Stimulated activated CD4-positive, alpha-beta T cell treated with anti-CD3 and anti-CD28 coated beads, Interleukin-15, amount 100 ng/mL, for 24 hours (primary cell): ENCODE data around the gene RHO.
"Not testable (repeated sequence)": the region's sequence is repeated elsewhere in the genome, so short reads cannot be mapped to it uniquely, and the experiment has no call there.

Experiments used
- DNase-seq: peaks from one replicate; pipeline ENCODE4 v3.0.0-alpha.2; 2020

The RHO gene

GRCh38 chr3:129500334-129500658 lies 28.1 kb upstream of the RHO start:
- no peak for DNase-seq

DNA sequence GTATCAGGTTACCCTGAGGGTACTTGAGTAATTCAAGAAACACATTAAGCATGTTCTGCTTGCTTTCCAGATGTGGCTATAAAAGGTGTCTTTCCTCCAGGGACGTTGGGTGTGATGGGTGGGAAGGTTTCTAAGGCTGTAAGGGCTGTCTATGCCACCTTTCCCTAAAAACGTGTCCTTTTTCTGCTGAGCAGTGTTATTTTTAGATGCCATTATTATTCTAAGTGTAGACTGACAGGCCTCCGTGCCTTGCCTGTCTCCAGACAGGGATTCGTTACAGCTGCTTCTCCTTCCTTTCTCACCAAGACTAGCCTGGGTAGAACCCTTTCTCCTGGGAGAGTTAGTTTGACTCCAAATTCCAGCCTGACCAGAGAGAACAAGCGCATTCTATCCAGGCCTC lies 26.8 kb upstream of the RHO start:
- no peak for DNase-seq

GRCh38 chr3:129502641-129503408 lies 25.6 kb upstream of the RHO start:
- DNase-seq: no peak

GRCh38 chr3:129503471-129504291 lies 24.8 kb upstream of the RHO start:
- no peak for DNase-seq

- DNase-seq: no peak
These were observed 23.9 kb upstream of the RHO start for GRCh38 chr3:129504471-129505100.

DNA sequence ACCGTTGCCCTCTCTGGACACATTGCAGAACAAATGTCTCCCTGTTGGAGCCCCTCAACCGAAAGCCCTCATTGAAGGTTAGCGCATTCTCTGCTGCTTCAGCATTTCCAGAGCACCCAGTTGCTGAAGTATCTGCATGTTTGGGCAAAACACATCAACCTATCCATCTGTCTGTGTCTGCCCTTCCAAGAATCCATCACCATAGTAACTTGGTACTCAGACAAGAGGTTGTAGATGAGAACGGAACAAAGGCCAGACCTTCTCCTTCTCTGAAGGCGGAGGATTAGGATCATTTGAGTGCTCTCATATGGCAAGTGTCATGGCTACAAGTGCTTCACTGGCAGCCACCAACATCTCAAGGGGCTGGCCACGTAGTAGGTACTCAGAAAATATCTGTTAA lies 23.1 kb upstream of the RHO start:
- no peak for DNase-seq

DNA sequence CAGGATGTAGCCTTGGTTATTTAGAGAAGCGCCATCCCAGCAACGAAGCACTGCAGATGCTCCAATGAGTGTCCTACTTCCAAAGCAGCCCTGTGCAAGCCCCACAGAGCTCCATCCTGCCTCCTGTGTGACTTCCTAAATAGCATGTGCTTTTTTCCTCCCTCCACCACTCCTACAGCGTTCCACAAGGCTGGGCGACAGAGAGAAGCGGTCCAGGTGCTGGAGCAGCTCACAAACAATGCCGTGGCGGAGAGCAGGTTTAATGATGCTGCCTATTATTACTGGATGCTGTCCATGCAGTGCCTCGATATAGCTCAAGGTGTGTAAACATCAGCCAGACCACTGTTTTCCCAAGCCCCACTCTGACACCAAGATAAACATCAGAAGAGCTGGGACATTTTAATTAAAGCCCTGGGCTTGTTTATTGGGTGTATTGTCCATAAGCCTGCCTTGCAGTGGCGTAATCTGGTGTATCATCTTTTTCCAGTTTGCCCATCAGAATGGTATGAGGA lies 22.2 kb upstream of the RHO start:
- DNase-seq: no peak

DNA sequence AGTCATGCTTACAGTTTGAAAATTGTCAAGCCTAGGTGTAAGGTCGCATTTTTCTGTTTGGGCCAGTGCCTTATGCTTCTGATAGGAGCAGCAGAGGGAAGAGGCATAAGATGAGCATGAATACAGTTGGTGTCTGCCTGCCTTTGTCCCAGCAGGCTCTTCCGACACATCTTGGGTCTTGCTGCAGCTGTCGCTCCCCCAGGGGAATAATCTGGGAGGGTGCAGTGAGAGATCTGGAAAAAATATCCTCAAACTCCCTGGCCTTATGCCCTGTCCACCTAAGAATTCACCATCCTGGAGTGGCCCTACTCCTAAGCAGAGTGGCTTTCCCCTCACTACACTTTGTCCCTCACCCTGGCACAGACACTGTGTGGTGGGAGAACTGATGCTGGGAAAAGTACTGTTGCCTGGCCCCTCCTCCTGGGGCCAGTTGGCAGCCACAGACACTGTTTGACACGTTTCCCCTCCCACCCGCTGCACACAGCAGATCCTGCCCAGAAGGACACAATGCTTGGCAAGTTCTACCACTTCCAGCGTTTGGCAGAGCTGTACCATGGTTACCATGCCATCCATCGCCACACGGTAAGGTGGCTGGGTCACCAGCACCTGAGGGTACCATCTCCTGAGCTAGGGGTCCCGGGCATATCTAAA lies 21.1 kb upstream of the RHO start:
- DNase-seq: no peak

DNA sequence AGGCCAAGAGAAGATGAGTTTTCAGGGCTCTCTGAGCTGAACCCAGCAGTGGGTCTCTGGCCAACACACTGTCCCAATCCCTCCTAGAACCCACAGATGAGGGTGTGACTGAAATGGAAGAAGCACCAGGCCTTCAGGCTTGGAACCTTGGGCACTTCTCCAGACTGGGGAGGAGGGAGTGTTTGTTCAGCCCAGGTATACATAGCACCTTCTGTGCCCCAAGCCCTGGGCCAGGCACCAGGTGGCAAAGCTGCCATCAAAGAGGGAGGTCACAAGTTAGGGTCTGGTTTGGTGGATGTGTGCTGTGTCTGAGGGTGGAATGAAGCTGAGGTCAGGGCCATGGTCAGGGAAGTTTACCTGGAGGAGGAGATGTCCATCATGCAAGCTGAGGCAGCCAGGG lies 15.8 kb upstream of the RHO start:
- DNase-seq: no peak

- no peak for DNase-seq
These were observed 14.7 kb upstream of the RHO start for GRCh38 chr3:129513705-129514104.

DNA sequence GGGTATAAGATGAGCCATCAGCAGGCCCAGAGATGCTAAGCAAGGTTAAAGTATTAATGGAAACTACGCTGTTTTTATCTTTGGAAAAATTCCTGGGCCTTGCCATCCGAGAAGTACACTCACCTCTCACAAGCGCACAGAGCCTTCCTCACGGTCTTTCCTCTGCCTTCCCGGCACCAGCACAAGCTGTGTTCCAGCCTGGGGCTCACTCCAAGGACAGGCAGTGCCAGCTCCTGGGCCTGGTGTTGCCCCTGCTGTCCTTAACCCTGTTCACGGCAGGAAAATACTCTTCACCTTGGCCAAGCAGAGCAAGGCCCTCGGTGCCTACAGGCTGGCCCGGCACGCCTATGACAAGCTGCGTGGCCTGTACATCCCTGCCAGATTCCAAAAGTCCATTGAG lies 14.3 kb upstream of the RHO start:
- DNase-seq: no peak

DNA sequence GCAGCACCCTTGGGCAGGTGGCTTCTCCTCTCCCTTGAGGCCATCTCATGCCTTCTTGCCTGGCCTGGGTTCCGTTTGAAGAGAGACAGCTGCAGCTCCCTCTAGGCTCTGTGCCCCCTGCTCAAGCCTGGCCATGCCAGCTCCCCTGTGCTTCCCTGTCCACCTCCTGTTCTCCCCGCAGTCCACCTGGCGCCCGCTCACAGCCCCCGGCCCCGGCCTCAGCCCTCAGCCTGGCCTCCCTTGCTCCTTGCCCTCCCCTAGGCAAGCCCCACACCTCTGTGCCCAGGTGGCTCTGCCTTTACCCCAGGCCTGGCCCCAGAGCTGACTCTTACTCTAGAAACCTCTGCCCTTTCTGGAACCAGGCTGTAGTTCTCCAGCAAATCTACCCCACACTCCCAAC lies 13.9 kb upstream of the RHO start:
- no peak for DNase-seq

DNA sequence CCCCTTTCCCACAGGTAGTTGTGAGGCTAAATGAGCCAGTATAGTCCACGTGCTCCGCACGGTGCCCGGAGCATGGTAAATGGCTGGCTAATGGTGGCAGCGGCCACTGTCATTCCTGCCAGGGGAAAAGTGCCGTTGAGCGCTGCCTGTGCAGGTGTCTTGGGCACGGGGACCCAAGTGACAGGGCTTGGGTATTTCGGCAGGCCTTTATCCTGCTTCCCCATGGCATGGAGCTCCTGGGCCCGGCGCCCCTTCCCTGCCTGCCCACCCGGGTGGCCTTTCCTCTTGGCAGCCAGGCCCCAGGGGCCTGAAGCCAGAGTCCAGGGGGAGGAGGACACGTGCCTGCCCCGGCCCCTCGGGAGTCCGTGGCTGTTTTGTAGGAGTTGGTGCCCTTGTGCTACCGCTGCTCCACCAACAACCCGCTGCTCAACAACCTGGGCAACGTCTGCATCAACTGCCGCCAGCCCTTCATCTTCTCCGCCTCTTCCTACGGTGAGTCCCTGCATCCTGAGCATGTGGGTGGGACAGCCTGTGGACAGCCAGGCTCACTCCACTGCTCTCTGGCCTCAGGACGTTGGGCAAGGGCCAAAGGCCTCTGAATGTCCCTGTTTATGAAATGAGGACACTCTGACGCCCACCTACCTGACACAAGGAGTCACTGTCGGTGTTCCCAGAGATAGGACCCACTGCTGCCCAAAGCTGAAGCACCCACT lies 13.2 kb upstream of the RHO start:
- not testable (repeated sequence) for DNase-seq

- not testable (repeated sequence) for DNase-seq
These were observed 12.5 kb upstream of the RHO start for GRCh38 chr3:129515821-129516432.

DNA sequence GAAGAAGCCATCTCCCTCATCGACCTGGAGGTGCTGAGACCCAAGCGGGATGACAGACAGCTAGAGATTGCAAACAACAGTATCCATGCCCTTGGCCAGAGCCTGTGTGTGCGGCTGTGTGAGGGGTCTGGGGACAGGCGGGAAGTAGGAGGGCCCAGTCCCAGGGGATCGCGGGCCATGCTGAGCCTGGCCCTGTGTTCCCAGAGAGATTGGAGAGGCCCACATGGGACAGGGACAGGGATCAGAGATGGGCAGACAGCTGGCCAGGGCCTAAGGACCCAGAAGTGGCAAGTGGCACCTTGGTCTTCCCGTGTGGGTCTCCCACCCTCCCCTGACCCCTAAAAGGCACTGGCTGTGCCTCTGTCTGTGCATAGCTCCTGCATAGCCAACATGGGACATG lies 10.9 kb upstream of the RHO start:
- no peak for DNase-seq

GRCh38 chr3:129518038-129518561 lies 10.3 kb upstream of the RHO start:
- no peak for DNase-seq

- DNase-seq: no peak
These were observed 9.9 kb upstream of the RHO start for GRCh38 chr3:129518581-129518980.

GRCh38 chr3:129519449-129519848 lies 9.0 kb upstream of the RHO start:
- no peak for DNase-seq

DNA sequence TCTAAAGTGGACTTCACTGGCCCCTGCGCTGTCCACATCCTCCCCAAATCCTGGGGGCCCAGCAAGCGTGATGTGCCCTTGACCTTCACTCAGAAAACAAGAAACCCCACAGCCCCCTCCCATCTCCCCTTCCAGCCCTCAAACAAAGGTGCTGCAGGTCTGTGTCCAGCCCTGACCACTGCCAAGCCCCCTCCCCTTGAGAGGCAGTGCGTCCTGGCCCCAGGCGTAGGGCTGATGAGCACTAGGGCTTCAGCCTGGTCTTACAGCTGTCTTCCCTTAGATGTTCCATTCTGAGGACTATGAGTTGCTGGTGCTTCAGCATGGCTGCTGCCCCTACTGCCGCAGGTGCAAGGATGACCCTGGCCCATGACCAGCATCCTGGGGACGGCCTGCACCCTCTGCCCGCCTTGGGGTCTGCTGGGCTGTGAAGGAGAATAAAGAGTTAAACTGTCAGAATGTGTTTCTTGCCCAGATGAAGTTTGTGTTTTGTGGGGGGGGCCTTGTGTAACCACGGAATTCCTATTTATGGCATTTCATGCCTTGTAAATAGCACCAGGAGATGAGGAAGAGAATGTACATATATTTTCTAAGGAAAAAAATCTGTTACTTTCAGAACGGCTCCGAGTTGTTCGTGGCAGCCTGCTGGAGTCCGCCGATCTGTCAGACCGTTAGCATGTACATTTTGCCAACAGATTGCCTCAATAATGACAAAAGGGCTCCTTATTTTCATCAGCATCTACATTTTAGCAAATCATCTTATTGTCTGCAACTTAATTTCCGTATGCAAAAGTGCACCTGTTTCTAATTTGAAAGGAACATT lies 8.3 kb upstream of the RHO start:
- no peak for DNase-seq

DNA sequence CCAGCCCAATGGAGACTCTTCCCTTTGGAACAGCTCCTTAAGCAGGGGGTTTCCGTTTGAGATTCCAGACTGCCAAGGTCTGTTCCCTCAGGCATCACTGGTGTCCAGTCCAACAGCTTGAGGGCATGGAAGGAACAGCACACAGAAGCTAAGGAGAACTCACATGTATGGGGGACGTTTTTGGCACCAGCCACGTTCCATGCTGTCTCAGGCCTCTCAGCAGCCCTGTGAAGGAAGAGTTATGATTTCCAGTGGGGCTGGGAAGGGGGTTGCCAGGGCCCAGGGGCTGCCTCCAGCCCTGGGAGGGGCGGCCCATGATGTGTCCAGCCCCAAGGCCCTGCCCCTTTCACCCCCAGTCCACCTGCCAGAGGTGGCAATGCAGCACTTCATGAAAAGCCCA lies 7.5 kb upstream of the RHO start:
- DNase-seq: no peak

- no peak for DNase-seq
These were observed 6.8 kb upstream of the RHO start for GRCh38 chr3:129521611-129522010.
